ENCODE measurements around the gene PRKCD. TPM values are rescaled to one million over a fixed set of nuclear protein-coding genes. Genes with fewer than 3 reads are reported as not detected.

Gene PRKCD
- total RNA-seq, 1 experiment from 2014 or later, result 9.6 TPM

GRCh38 chr3:53188136-53188685 is 27.2 kb downstream of the PRKCD start:
- intact Hi-C loops (cut with micrococcal nuclease), result no loop called here
- DNase-seq (ENCODE audit: unreplicated experiment), result no peak
- BruUV-seq (replicated peaks), result no TSS peak
- no peaks in the 10 kb centered on the region for H3K4me1 Mint-ChIP-seq (ENCODE audit: insufficient read depth, unreplicated experiment)
- no peak for TF ChIP-seq CTCF (IDR thresholded peaks at IDR 0.05; ENCODE audit: unreplicated experiment)
- H3K27ac Mint-ChIP-seq (ENCODE audit: low read depth, unreplicated experiment), result no peak overlapping the region
- CTCF ChIA-PET, result interaction anchor here (0.6 to 0.8 kb wide), 2 partner anchors 8 to 19 kb away, joined by 3 read pairs; no protein-coding TSS in a partner anchor
- H3K27me3 Mint-ChIP-seq (ENCODE audit: insufficient read depth, unreplicated experiment), result no peaks in the 10 kb centered on the region
- peaks cover 19% of the 10 kb centered on the region for H3K36me3 Mint-ChIP-seq (ENCODE audit: insufficient read depth, unreplicated experiment)
- H3K9me3 Mint-ChIP-seq (ENCODE audit: unreplicated experiment), result no peaks in the 10 kb centered on the region
- POLR2A ChIA-PET, result no interaction called here
- no peak overlapping the region for H3K4me3 Mint-ChIP-seq (ENCODE audit: unreplicated experiment)

- no peak for TF ChIP-seq CTCF (IDR thresholded peaks at IDR 0.05; ENCODE audit: unreplicated experiment)
- BruUV-seq (replicated peaks), result no TSS peak
Measured at GRCh38 chr3:53188720-53189119, 27.7 kb downstream of the PRKCD start.

GRCh38 chr3:53189276-53189675 is 28.3 kb downstream of the PRKCD start:
- no peak overlapping the region for H3K27ac Mint-ChIP-seq (ENCODE audit: low read depth, unreplicated experiment)
- H3K9me3 Mint-ChIP-seq (ENCODE audit: unreplicated experiment), result no peaks in the 10 kb centered on the region
- BruUV-seq (replicated peaks), result no TSS peak
- intact Hi-C loops (cut with micrococcal nuclease), result no loop called here
- H3K4me3 Mint-ChIP-seq (ENCODE audit: unreplicated experiment), result no peak overlapping the region
- no peaks in the 10 kb centered on the region for H3K27me3 Mint-ChIP-seq (ENCODE audit: insufficient read depth, unreplicated experiment)
- POLR2A ChIA-PET, result no interaction called here
- CTCF ChIA-PET, result interaction anchor here (0.6 to 1.2 kb wide), 3 partner anchors 57 to 116 kb away, joined by 3 read pairs; no protein-coding TSS in a partner anchor
- TF ChIP-seq CTCF (IDR thresholded peaks at IDR 0.05; ENCODE audit: unreplicated experiment), result no peak
- no peak for DNase-seq (ENCODE audit: unreplicated experiment)
- H3K36me3 Mint-ChIP-seq (ENCODE audit: insufficient read depth, unreplicated experiment), result peaks cover 17% of the 10 kb centered on the region
- H3K4me1 Mint-ChIP-seq (ENCODE audit: insufficient read depth, unreplicated experiment), result no peaks in the 10 kb centered on the region

More at GRCh38 chr3:53188720-53189119, 27.7 kb downstream of the PRKCD start:
- Mint-ChIP-seq H3K27ac (ENCODE audit: low read depth, unreplicated experiment) (no peak overlapping the region), H3K27me3 (ENCODE audit: insufficient read depth, unreplicated experiment) (no peaks in the 10 kb centered on the region), H3K4me1 (ENCODE audit: insufficient read depth, unreplicated experiment) (no peaks in the 10 kb centered on the region), H3K9me3 (ENCODE audit: unreplicated experiment) (no peaks in the 10 kb centered on the region), H3K36me3 (ENCODE audit: insufficient read depth, unreplicated experiment) (peaks cover 19% of the 10 kb centered on the region), H3K4me3 (ENCODE audit: unreplicated experiment) (no peak overlapping the region)
- no peak for DNase-seq (ENCODE audit: unreplicated experiment)
- POLR2A ChIA-PET, result no interaction called here
- CTCF ChIA-PET, result interaction anchor here (0.8 kb wide), 1 partner anchor 8 kb away, joined by 3 read pairs; no protein-coding TSS in a partner anchor
- intact Hi-C loops (cut with micrococcal nuclease), result no loop called here

GRCh38 chr3:53190659-53191058 is 29.6 kb downstream of the PRKCD start:
- Mint-ChIP-seq H3K9me3 (ENCODE audit: unreplicated experiment) (no peaks in the 10 kb centered on the region), H3K36me3 (ENCODE audit: insufficient read depth, unreplicated experiment) (peaks cover 12% of the 10 kb centered on the region), H3K4me1 (ENCODE audit: insufficient read depth, unreplicated experiment) (no peaks in the 10 kb centered on the region), H3K27me3 (ENCODE audit: insufficient read depth, unreplicated experiment) (no peaks in the 10 kb centered on the region), H3K4me3 (ENCODE audit: unreplicated experiment) (no peak overlapping the region), H3K27ac (ENCODE audit: low read depth, unreplicated experiment) (no peak overlapping the region)
- ChIA-PET POLR2A (interaction anchor here (0.7 kb wide), 1 partner anchor 75 kb away, joined by 4 read pairs; no protein-coding TSS in a partner anchor), CTCF (interaction anchor here (1.1 to 12.5 kb wide), 5 partner anchors 17 to 76 kb away, joined by 3 to 220 read pairs (median 3); partner anchors contain the start of genes PRKCD and RFT1)
- no peak for TF ChIP-seq CTCF (IDR thresholded peaks at IDR 0.05; ENCODE audit: unreplicated experiment)
- DNase-seq (ENCODE audit: unreplicated experiment), result no peak
- no TSS peak for BruUV-seq (replicated peaks)
- intact Hi-C loops (cut with micrococcal nuclease), result no loop called here
